Fibroblast of pulmonary artery (primary cell): ENCODE data around the gene CMTM6.

Experiments
- DNase-seq: peaks from one replicate; pipeline ENCODE4 v3.0.0-alpha.2; 2010; ENCODE audit warnings: low read depth
- H3K4me3 ChIP-seq: replicated peaks from 2 replicates; pipeline ENCODE4 v1.5.1; 2011; ENCODE audit warnings: low read depth, mild to moderate bottlenecking, control low read depth, low read length, moderate library complexity
- TF ChIP-seq, protein P1 (sequence below): IDR thresholded peaks from 2 replicates; pipeline ENCODE4 v1.5.1; 2011; ENCODE audit warnings: mild to moderate bottlenecking, control low read depth, low read length, inconsistent platforms; ENCODE audit errors: missing control alignments

The CMTM6 gene, protein sequence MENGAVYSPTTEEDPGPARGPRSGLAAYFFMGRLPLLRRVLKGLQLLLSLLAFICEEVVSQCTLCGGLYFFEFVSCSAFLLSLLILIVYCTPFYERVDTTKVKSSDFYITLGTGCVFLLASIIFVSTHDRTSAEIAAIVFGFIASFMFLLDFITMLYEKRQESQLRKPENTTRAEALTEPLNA

DNA sequence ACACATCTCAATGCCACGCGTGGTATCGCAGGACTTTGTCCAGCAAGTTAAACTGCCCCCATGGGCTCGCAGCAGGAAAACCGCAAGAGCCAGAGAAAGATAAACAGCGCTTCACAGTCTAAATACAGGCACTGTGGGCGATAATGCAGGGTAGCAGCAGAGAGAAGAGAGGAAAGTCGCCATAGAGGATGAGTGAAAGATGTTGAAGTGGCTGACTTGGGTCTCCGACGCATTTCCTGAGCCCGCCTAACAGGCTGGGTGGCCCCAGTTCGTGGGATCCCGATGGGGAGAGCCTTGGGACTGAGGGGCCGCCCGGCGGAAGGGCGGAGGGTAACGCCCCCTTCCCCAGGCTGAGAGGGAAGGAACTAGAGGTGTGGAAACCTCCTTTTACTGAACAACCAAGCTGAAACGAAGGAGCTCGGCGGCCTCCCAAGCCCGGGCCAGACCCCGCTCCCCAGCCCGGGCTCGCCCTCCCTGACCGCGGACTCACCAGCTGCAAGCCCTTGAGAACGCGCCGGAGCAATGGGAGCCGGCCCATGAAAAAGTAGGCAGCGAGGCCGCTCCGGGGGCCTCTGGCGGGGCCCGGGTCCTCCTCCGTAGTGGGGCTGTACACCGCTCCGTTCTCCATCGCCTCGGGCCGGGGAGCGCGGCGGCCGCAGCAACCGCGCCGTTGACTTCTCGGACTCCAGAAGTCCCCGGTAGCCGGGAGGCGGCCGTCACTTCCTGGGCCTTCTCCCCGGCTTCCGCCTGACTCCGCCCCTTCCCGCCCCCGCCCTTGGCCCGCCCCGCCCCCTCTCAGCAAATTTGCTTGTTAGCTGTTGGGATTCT is at the start of gene CMTM6:
Gene CMTM6 (minus strand): TSS at position 735 of the 828 bp plus-strand sequence. CDS start 107 bp downstream, at position 628.
- peak within 1 kb of the TSS; percentile 92 for H3K4me3 ChIP-seq
- peak; percentile 79 for DNase-seq
- TF ChIP-seq, protein P1, sequence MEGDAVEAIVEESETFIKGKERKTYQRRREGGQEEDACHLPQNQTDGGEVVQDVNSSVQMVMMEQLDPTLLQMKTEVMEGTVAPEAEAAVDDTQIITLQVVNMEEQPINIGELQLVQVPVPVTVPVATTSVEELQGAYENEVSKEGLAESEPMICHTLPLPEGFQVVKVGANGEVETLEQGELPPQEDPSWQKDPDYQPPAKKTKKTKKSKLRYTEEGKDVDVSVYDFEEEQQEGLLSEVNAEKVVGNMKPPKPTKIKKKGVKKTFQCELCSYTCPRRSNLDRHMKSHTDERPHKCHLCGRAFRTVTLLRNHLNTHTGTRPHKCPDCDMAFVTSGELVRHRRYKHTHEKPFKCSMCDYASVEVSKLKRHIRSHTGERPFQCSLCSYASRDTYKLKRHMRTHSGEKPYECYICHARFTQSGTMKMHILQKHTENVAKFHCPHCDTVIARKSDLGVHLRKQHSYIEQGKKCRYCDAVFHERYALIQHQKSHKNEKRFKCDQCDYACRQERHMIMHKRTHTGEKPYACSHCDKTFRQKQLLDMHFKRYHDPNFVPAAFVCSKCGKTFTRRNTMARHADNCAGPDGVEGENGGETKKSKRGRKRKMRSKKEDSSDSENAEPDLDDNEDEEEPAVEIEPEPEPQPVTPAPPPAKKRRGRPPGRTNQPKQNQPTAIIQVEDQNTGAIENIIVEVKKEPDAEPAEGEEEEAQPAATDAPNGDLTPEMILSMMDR, result no peak

DNA sequence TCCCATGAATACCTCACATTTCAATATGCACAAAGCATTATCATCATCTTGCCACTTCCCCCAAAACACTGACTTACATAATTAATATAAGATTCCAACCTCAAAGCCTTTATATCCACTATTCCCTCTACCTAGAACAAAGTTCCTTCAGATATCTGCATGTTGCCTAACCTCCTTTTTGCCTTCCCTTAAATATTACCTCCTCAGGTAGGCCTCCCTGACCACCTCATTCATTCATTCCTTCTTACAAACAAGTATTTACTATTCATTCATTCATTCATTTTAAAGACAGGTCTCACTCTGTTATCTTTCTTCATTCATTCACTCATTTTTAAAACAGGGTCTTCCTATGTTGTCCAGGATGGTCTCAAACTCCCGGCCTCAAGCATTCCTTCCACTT is 49.4 kb upstream of the CMTM6 start:
- DNase-seq, result no peak
- TF ChIP-seq, protein P1, result no peak
- H3K4me3 ChIP-seq, result no peak overlapping the region

DNA sequence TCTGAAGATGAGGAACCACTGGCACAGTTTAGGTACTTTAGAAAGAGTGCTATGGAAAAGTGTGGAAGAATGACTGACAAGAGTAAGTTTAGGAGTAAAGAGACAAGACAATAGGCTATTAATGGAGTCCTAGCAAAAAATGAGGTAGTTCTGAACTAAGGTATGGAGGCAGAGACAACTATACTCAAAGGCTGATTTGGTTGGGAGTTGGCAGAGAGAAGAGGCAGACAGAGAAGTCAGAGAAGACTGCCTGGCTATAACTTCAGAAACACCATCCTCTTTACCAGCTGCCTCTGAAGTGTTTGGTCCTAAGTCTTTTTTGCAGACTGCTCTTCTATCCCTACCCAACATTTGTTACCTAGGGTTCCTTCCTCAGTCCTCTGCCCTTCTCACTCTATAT is 48.8 kb upstream of the CMTM6 start:
- TF ChIP-seq, protein P1, result no peak
- DNase-seq, result no peak
- H3K4me3 ChIP-seq, result no peak overlapping the region

DNA sequence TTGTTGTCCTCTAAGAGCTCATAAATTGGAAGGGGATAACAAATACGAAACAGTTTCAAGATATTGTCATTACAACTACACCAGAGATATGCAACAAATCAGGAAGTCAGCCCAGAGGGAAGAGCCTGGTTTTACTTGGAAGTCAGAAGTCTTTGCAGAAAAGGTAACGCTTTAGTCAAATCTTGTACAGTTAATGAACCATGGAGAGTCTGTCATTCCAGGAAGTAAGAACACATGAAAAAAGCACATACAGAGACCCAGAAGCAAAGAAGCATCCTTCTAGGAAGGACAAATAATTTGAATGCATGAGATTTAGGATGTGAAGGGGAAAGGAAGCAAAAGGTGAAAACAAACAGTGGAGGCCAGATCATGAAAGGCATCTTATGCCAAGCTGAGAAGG is 48.4 kb upstream of the CMTM6 start:
- no peak overlapping the region for H3K4me3 ChIP-seq
- TF ChIP-seq, protein P1, result no peak
- DNase-seq, result no peak

DNA sequence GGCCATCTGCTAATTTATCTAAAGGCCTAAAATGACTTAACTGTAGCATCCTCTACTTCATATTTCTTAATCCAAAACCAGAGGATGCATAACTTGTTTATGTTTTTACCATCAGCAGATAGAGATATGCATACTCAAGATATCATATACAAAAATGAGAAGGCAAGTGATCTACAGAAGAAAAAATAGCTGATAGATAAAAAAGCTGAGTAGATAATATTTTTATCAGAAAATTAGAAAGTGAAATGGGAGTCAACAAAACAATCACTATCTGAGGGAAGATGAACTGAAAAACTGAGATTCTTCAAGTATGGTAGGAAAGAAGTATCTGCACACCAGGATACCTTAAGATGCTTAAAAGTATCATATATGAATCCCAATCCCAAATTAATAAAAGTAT is 42.7 kb upstream of the CMTM6 start:
- DNase-seq, result no peak
- TF ChIP-seq, protein P1, result no peak
- no peak overlapping the region for H3K4me3 ChIP-seq

DNA sequence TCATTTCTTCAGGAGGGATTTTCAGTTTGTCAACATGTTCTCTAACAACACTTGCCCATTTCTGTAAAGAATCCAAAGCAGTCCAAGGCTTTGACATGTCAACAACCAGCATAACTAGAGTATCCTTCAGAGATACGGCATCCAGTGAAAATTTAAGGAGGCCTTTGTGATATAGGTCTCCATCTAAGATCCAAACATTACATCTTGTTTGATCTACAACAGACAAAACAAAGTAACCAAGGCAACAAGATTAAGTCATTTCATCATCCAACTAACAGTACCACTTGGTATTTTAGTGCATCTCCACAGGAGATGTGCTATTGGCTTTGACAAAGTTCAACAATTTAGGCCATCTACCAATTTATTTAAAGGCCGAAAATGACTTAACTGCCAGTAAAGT is 42.2 kb upstream of the CMTM6 start:
- DNase-seq, result peak; percentile 21
- TF ChIP-seq, protein P1, result no peak
- no peak overlapping the region for H3K4me3 ChIP-seq
